CD4-positive, alpha-beta T cell treated with Interleukin-15 for 4 hours (primary cell): ENCODE measurements around the gene SORCS2.

Experiments
- DNase-seq: peaks from one replicate; pipeline ENCODE4 v3.0.0-alpha.2; 2020; ENCODE audit warnings: low spot score

The SORCS2 gene

DNA sequence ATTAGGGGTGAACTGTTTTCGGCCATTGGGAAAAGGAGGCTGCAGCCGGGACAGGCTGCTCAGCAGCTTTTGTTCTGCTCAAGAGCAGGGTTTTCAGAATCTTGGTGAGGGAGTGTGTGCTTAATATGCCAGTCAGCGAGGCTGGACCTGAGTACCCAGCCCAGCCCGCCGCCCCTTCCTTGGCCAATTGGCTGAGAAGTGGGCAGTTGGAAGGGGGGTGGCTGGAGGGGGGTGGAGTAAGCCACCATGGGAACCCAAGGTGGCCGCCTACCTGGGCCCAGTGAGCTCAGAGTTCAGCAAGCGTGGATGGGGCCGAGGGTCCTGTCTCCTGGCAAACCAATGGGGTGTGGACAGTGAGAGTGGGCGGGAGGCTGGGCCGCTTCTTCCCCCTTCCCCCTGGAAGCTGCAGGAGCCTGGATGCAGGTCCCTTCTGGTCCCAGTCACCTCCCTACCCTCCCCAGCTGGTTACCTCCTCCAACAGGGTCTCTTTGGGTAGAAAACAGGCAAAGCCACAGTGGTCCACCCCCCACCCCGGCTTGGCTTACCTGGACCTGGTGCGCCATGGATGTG lies 52.5 kb downstream of the SORCS2 start:
- no peak for DNase-seq

DNA sequence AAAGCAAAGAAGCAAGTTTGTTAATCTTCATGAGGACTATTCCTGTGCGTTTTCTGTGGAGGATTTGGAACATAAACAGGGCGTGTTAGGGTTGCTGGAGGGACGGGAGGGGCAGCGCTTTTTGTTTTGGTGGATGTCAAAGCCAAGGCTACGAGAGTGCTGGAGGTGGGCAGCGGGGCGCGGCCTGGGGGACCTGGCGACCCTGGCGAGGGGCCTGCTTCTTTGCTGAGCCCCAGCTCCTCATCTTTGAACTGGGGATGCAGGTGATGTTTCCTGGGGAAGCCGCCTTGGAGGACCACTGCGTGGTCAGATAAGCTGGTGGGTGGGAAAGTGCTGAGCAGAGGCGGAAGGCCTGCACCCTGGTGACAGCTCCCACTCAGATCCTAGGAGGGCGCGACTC lies 55.2 kb downstream of the SORCS2 start:
- no peak for DNase-seq

DNA sequence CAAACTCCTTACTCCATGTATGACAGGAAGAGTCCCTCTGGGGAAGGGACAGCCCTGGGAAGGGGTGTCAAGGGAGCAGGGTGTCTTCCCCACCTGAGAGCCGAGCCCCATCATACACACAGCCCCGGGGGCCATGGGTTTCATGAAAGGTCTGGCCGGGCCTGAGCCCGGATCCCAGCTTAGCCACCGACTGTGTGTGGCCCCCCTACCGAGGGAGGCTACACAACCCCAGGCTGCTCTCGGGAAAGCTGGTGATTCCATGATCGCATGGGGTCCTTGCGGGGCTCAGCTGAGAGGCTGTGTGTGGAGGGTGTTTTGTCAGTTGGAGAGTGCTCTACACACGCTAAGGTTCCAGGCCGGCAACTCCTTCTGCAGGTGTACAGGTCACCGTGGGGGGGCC lies 55.6 kb downstream of the SORCS2 start:
- DNase-seq, result no peak

DNA sequence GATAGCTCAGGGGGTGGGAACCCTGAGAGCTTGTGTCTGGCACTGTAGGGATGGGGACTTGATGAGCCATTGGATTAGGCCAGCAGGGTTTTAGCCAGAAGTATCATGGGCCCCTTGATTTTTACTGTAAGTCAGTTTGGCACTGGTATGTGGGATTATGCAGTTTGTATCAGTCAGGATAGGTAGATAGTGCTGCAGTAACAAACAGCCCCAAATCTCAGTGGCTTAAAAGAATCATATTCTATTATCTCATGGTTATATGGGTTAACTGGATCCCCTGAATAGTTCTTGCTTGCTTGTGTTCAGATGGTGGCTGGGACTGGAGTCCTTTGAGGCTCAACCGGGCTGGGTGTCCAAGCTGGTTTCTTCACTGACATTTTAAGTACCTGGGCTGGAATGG lies 56.5 kb downstream of the SORCS2 start:
- DNase-seq, result no peak

DNA sequence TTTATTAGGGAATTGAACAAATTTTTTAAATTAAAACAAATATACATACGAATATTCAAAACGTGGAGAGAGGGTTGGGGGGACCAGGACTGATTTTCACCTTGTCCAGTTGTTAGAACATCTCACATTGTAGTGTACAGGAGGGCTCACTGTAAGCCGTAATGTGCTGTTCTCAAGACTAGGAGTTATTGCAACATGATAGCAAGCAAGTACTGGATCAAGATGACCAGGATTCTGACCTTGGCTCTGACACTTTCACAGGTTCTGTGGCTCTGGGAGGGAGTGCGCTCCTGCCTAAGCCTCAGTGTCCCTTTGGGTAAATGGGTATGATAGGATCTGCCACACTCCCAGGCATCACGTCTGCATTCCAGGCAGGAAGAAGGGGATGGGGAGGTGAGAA lies 59.0 kb downstream of the SORCS2 start:
- no peak for DNase-seq

DNA sequence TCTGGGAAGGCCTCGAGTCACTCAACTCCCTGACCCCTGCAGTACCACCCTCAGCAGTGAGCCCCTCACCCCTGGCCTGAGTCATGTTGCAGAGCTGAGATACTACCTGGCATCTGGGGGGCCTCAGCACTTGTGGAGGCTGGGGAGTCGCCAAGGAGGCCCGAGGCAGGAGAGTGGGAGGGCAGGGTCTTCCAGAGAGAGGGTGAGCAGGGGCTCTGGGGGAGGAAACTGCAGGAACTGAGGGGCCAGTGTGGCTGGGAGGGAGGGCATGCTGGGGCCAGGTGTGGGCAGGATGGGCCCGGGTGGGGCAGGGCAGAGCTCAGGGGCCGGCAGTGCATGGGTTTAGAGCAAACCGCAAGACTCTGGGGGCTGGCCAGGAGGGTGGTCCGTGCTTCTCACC lies 59.7 kb downstream of the SORCS2 start:
- no peak for DNase-seq

DNA sequence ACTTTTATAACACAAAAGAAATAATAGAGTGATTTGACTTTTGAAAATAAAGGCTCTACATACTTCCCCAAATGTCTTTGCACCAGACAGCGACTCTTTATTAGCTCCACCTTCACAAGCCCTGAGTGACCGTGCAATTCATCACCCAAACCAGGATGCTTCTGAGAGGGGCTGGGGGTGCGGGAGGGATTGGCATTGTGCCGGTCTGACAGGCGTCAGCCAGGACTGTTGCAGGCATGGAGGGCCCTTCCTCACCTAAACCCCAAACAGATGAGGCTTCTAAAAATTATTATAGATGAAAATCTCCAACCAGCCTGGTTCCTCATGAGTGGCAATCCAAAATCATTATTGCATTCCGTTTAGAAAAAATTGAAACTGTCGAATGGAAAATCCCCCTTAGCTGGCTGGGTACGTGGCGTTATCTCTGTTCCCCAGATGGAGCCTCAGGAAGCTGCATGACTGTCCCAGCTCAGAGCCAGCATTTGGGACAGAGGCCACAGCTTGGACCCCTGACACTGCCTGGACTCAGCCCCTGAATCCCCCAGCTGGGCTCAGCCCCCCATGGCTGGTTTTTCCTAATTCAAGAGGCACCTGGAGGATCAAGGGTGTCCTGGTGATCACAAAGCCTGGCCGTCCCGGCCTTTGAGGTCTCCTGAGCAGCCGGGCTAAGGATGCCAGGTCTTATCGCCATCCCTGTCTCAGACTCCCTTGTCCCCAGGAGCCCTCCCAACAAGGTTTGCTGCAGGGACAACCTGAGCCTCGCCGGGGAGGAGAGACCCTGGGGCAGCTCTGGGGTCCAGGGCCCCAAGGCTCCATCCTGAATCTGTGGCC lies 60.4 kb downstream of the SORCS2 start:
- no peak for DNase-seq

DNA sequence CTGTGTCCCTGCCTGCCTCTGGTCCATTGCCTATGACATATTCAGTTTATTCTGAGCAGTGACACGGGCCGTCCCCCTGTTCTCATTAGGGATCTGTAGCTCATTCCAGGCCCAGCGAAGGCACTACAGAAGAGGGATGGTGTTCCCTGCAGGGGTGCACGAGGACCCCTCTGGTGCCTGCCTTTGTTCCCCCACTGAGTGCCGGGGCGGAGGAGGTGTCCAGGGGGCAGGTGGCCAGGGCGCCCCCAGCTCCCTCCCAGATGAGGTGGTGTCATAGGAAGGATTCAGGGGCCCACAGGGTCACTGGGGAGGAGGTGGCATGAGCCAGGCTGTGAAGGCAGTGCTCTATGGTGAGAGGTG lies 61.0 kb downstream of the SORCS2 start:
- DNase-seq, result no peak

DNA sequence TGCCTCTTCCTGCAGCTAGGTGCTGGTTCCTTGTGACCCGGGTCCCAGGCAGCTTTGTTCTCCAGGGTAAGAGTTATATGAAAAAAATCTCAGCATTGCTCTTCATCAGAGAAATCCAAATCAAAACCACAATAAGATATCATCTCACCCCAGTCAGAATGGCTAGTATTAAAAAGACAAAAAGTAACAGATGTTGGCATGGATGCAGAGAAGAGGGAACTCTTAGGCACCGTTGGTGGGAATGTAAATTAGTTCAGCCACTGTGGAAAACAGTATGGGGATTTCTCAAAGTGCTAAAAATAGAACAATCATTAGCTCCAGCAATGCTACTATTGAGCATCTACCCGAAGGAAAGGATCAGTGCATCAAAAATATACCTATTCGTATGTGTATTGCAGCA lies 61.5 kb downstream of the SORCS2 start:
- DNase-seq, result no peak

DNA sequence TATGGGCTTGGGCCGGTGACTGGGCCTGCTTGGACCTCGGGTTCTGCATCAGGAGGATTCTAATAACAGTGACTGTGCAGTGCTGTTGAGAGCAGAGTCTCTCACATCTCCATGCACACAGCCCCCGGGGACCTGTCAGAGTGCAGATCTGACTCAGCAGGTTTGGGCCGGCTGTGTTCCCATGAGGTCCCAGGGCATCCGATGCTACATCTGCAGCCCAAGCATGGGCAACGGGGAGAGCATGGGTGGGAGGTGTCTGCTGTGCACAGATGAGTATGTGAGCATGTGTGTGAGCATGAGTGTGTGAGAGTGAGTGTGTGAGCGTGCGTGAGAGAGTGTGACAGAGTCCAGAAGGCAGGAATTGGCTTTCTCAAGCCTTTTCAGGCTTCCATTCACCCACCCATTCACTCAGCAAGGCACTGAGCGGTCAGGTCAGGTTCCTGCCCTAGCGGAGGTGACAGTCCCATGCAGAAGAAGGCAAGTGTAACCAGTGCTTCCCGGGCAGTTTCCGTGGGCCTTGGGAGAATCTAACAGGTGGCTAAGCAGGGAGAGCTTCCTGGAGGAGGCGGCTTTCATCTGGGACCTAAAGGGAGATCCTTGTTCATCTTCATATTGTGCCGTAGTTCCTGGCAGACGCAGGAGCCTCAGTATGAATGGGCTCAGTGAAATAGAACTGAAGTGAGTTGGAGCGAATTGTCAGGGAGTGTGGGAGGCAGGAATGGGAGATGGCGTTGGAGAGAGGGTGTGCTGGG lies 62.6 kb downstream of the SORCS2 start:
- DNase-seq, result no peak

DNA sequence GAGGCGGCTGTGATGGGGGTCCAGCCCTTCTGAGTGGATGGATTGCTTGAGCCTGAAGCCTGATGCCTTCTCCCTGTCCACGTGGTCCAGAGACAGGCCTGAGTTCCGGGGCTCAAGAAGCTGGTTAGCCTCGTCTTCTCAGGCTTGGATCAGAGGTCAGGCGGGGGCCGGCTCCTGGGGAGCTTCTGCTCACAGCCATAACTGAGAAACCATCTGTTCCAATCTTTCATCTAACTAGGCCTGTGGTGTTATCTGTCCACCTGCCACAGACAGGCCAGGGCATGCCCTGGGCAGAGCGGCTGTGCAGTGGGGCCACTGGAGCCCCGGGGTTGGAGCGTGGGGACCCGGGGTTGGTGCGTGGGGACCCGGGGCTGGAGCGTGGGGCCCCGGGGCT lies 63.1 kb downstream of the SORCS2 start:
- DNase-seq, result no peak

DNA sequence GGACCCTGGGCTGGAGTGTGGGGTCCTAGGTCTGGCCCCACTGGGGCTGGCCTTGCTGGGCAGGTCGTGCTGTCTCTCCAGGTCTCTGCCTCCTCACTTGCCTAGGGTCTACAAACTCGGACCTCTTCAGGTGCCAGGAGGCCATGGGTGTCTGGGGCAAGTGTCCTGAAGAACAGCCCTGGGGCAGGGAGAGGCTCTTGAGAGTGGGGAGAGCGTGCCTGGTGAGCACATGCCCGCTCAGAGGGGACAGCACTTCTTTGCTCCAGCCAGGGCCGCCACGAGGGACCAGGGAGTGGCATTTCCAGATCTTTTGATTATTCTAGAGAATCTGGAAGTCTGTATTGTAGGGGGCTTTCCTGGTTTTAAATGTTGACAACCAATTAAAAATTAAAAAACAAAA lies 63.7 kb downstream of the SORCS2 start:
- no peak for DNase-seq

DNA sequence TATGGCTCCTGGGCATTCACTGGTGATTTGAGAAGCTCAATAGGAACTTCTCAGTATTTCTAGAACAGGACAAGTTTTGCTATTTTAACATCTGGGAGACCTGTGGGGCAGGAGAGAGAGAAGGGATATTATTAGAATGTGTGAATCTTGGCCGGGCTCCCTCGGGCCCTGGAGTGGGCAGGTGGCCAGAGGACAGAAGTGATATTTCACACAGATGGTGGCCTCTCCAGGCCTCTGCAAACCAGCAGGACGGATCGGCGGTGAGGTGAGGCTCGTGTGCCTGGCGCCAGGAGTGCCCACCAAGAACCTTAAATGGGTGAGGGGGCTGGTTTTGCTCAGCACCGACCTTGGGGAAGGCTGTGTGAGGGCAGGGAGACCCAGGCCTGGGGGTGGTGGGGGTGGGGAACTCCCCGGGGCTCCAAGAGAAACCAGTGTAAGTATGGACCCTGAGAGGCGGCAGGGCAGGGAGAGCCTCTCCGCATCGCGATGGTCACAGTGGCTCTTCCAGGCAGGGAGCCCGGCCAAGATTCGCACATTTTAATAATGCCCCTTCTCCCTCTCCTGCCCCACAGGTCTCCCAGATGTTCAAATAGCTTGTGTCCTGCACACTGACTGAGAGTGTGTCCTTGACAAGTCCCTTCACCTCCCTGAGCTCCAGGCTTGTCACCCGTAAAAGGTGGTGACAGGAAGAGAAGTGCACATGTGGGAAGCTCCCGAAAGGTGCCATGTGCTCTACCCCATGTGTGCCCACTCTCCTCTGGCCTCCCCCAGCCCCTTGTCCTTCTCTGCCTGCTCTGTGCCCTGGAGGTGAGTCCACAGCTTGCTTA lies 64.9 kb downstream of the SORCS2 start:
- no peak for DNase-seq

DNA sequence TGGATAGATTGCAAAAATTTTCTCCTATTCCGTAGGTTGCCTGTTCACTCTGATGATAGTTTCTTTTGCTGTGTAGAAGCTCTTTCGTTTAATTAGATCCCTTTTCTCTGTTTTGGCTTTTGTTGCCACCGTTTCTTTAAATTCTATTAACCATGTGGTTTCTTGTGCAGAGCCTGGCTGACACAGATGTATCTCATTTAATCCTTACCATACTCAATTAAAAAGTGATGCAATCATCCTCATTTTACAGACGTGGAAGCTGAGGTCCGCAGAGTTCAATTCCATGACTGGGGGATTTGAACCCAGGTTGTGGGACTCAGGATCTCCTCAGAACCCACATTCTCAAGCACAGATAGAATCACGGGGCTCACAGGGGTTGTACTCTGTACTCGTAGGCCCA lies 66.7 kb downstream of the SORCS2 start:
- no peak for DNase-seq

DNA sequence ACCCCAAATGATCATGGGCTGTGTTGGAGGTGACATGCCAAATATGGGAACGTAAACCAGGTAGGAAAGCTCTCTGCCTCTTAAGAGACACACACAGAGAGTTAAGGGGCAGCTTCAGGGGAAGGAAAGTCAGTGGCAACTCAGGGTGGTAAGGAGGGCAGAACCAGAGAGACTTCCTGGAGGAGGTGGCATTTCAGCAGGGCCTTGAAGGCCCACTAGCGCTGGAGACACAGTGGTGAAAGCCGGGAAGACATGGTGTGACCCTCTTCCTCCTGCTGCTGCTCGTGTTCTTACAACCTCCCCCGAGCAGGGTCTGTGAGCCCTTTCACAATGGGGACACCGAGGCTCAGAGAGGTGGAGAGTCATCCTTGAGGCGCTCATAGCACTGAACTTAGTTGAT lies 68.2 kb downstream of the SORCS2 start:
- DNase-seq, result no peak

DNA sequence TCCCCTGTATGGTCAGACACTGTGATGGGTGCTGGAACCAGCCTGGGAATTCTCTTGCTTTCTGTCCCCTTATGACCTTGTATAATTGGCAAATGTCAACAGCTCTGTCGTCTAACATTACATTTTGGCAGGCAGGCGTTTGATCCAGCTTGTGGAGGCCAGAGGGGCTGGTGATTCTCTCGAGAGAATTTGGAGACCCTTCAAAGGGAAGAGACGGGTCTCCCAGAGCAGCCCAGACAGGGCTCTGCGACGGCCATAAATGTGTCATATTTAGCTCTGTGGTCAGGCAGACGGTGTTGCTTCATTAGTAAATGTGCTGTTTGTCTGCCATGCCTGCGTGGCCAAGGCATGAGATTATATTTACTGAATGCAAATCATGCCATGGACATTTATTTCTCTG lies 68.7 kb downstream of the SORCS2 start:
- DNase-seq, result no peak

DNA sequence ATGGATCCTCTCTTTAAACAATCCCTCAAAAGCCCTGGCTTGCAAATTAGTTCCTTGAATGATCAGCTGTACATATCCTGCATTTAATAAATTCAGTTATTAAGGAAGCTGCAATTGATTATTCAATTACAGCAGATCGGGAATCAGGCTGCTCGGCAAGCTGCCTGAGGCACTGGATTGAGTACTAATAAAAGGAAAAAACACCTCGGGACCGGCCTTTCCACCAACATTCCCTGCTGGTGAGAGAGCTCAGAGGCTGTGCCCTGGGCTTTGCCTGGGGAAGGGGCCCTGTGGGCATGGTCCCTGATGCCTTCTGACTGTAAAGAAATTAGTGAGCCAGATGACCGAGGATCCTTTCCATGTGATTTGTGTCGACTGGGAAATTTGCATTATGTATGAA lies 69.2 kb downstream of the SORCS2 start:
- DNase-seq, result no peak

DNA sequence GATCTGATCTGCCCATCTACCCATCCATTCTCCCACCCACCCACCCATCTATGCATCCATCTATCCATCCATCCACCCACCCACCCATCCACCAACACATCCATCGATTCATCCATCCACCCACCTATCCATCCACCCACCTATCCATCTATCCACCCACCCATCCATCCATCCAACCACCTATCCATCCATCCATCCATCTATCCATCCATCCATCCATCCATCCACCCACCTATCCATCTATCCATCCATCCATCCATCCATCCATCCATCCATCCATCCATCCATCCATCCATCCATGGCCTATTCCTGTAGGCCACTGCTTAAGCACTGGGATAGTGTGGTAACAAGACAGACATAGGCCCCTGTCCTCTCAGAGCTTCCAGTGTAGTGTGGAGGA lies 69.8 kb downstream of the SORCS2 start:
- DNase-seq, result no peak

DNA sequence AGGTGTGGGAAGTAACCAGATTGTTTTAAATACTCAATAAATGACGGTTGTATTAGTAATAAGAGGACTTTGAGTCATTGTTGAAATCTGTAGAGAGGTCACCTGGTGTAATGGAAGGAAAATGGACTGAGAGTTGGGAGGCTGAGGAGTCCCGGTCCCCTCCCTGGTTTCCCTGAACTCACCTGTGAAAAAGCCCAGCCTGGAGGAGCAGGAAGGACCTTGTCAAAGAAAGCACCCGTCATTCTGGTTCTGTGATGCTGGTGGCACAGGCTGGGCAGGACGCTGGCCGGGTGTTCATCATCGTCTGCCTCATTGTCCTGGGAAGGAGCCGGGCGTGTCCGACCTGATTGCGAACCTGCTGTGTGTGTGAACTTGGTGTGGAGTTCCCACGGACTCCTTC lies 70.8 kb downstream of the SORCS2 start:
- DNase-seq, result no peak

DNA sequence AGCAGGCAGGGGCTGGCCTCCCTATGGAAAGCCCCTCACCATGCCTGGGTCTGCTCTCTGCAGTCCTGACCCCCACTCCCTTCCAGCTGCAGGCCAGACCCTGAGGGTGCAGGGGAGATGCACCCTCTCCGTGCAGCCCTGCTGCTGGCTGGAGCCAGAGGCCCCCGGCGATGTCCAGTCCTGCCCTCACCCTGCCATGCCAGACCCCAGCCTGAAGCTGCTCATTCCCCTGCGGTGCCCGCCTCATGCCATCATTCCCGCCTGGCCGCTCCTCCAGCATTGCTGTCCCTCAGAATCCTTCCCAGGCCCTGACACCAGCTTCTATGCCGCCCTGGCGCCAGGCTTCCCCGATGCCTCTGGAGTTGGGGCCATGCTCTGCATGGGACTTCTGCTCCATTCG lies 72.4 kb downstream of the SORCS2 start:
- no peak for DNase-seq

DNA sequence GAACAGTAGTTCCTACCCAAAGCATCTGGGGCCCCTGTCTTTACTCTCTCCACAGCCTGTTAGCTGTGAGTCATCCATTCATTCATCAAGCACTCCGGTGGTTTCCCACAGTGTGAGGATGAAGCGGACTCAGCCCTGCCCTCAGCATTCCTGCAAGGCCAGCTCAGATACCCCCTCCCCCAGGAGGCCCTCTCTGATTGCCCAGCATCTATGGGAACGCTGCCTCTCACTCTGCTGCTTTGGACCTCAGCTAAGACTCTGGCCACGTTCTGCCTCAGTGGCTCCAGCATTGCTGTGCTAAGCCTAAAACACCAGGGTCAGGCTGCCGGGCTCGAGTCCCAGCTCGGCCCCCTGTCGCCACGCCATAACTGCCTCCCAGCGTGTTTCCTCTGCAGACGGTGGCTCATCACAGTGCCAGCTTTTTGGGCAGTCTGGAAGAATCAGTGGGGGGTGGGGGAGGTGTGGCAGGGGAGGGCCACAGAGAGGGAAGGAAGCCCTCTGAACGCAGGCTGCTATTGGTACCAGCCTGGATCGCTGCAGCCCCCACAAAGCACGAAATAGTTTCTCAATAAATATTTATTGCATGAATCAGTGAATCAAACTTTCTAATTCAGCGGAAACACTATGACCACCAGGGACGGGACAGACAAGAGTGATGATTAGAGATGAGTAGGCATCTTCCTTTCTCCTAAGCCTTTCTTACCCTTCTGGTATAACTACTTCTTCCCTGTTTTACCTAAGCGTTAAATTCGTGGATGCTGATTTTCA lies 74.4 kb downstream of the SORCS2 start:
- no peak for DNase-seq

DNA sequence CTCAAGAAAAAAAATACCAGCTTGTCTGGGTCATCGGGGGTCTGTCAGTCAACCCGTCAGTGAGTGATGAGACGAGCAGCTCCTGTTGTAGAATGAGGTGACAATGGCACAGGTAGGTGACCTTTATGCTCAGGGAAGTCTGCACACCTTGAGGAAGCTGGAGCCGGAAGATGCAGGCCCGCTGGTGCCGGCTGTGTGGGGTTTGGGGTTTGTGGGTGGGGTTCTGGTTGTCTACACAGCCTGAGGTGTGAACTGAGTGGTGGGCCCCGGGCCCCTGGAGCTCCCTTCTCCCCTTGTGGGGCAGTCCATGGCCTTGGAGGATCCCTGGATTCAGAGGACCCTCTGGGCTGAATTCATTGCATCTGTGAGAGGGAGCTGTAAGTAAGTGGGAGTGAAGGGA lies 75.5 kb downstream of the SORCS2 start:
- no peak for DNase-seq
